ENCODE results near the gene NGB.

The NGB gene

GRCh38 chr14:77266336-77266735 lies 4.7 kb downstream of the NGB start:
- no peak for TF ChIP-seq CTCF (IDR thresholded peaks at IDR 0.05; ENCODE audit: low read depth, low read length, missing control alignments)
- H3K4me3 ChIP-seq (replicated peaks; ENCODE audit: low read depth, low read length) = no peak overlapping the region
- no peak for DNase-seq (ENCODE audit: extremely low read depth, low read depth)

- H3K4me3 ChIP-seq (replicated peaks; ENCODE audit: low read depth, low read length) = no peak overlapping the region
- no peak for DNase-seq (ENCODE audit: extremely low read depth, low read depth)
- no peak for TF ChIP-seq CTCF (IDR thresholded peaks at IDR 0.05; ENCODE audit: low read depth, low read length, missing control alignments)
These were observed 5.3 kb downstream of the NGB start for GRCh38 chr14:77265561-77266335.

GRCh38 chr14:77265187-77265515 lies 5.9 kb downstream of the NGB start:
- H3K4me3 ChIP-seq (replicated peaks; ENCODE audit: low read depth, low read length) = no peak overlapping the region
- DNase-seq (ENCODE audit: extremely low read depth, low read depth) = no peak
- TF ChIP-seq CTCF (IDR thresholded peaks at IDR 0.05; ENCODE audit: low read depth, low read length, missing control alignments) = no peak

GRCh38 chr14:77264466-77265186 lies 6.4 kb downstream of the NGB start:
- no peak for DNase-seq (ENCODE audit: extremely low read depth, low read depth)
- H3K4me3 ChIP-seq (replicated peaks; ENCODE audit: low read depth, low read length) = no peak overlapping the region
- no peak for TF ChIP-seq CTCF (IDR thresholded peaks at IDR 0.05; ENCODE audit: low read depth, low read length, missing control alignments)

GRCh38 chr14:77260631-77261030 lies 10.4 kb downstream of the NGB start:
- no peak for DNase-seq (ENCODE audit: extremely low read depth, low read depth)
- no peak overlapping the region for H3K4me3 ChIP-seq (replicated peaks; ENCODE audit: low read depth, low read length)
- no peak for TF ChIP-seq CTCF (IDR thresholded peaks at IDR 0.05; ENCODE audit: low read depth, low read length, missing control alignments)

GRCh38 chr14:77260199-77260598 lies 10.8 kb downstream of the NGB start:
- DNase-seq (ENCODE audit: extremely low read depth, low read depth) = no peak
- no peak overlapping the region for H3K4me3 ChIP-seq (replicated peaks; ENCODE audit: low read depth, low read length)
- TF ChIP-seq CTCF (IDR thresholded peaks at IDR 0.05; ENCODE audit: low read depth, low read length, missing control alignments) = no peak

All from HFF-Myc (cell line).